AG09309 (cell line): ENCODE results near the gene INTS3.

ENCODE experiments used
- DNase-seq: peaks from one replicate; pipeline ENCODE4 v3.0.0-alpha.2; 2010; ENCODE audit warnings: low read depth
- H3K4me3 ChIP-seq: 2 replicates; pipeline ENCODE4 v1.5.1; 2011; ENCODE audit warnings: mild to moderate bottlenecking, low read depth, low read length, moderate library complexity; ENCODE audit not compliant: control insufficient read depth
- TF ChIP-seq, protein P1 (sequence below): IDR thresholded peaks from 2 replicates; pipeline ENCODE4 v1.5.1; 2011; ENCODE audit warnings: mild to moderate bottlenecking, low read depth, low read length, inconsistent platforms; ENCODE audit not compliant: insufficient read depth, control insufficient read depth; ENCODE audit errors: missing control alignments

Gene INTS3

GRCh38 chr1:153727463-153728304 is at the start of gene INTS3:
INTS3 (plus strand) TSS chr1:153728050; CDS start chr1:153728635, 585 bp downstream.
- peak; percentile 100 for DNase-seq
- H3K4me3 ChIP-seq, result peak within 1 kb of the TSS; percentile 86
- TF ChIP-seq, protein P1, sequence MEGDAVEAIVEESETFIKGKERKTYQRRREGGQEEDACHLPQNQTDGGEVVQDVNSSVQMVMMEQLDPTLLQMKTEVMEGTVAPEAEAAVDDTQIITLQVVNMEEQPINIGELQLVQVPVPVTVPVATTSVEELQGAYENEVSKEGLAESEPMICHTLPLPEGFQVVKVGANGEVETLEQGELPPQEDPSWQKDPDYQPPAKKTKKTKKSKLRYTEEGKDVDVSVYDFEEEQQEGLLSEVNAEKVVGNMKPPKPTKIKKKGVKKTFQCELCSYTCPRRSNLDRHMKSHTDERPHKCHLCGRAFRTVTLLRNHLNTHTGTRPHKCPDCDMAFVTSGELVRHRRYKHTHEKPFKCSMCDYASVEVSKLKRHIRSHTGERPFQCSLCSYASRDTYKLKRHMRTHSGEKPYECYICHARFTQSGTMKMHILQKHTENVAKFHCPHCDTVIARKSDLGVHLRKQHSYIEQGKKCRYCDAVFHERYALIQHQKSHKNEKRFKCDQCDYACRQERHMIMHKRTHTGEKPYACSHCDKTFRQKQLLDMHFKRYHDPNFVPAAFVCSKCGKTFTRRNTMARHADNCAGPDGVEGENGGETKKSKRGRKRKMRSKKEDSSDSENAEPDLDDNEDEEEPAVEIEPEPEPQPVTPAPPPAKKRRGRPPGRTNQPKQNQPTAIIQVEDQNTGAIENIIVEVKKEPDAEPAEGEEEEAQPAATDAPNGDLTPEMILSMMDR, result peak; percentile 20

DNA sequence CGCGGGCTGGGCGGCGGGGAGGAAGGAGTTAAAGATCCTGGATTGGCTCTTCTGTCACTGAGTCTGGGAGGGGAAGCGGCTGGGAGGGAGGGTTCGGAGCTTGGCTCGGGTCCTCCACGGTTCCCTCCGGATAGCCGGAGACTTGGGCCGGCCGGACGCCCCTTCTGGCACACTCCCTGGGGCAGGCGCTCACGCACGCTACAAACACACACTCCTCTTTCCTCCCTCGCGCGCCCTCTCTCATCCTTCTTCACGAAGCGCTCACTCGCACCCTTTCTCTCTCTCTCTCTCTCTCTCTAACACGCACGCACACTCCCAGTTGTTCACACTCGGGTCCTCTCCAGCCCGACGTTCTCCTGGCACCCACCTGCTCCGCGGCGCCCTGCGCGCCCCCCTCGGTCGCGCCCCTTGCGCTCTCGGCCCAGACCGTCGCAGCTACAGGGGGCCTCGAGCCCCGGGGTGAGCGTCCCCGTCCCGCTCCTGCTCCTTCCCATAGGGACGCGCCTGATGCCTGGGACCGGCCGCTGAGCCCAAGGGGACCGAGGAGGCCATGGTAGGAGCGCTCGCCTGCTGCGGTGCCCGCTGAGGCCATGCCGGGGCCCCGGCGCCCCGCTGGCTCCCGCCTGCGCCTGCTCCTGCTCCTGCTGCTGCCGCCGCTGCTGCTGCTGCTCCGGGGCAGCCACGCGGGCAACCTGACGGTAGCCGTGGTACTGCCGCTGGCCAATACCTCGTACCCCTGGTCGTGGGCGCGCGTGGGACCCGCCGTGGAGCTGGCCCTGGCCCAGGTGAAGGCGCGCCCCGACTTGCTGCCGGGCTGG is 49.1 kb upstream of the INTS3 start, which contains the start of gene NPR1:
Gene NPR1, plus strand, starts transcription at position 170 of the 818 bp plus-strand sequence. Its CDS starts 421 bp downstream, at position 591.
- TF ChIP-seq, protein P1, result no peak
- peak within 1 kb of the TSS; percentile 45 for H3K4me3 ChIP-seq
- no peak for DNase-seq

DNA sequence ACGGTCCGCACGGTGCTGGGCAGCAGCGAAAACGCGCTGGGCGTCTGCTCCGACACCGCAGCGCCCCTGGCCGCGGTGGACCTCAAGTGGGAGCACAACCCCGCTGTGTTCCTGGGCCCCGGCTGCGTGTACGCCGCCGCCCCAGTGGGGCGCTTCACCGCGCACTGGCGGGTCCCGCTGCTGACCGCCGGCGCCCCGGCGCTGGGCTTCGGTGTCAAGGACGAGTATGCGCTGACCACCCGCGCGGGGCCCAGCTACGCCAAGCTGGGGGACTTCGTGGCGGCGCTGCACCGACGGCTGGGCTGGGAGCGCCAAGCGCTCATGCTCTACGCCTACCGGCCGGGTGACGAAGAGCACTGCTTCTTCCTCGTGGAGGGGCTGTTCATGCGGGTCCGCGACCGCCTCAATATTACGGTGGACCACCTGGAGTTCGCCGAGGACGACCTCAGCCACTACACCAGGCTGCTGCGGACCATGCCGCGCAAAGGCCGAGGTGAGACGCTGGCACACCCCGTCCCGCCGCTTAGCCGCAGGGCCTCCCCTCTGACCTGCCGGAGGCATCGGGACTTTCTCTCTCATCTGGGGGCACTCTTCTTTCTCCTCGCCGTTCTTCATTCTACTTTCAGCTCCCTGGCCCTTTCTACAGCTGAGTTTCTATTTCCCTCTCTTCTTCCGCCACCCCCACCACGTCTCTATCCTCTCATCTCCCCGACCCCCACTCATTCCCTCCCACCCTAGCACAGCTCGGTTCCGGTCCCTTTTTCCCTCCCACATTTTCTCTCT is 48.3 kb upstream of the INTS3 start:
- TF ChIP-seq, protein P1, result no peak
- no peak overlapping the region for H3K4me3 ChIP-seq
- DNase-seq, result no peak

DNA sequence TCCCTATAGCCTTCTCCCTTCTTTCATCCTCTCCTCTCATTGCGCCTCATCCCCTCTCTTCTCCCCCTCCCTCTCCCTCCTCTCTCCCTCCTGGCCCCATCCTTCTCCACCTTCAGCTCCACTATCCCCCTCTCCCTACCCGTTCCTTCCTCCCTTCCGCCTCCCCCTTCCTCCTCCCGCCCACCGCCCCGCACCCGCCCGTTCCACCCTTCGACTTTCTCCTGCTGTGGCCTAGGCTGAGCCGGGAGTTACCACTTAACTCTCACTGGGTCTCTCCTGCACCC is 47.8 kb upstream of the INTS3 start:
- DNase-seq, result no peak
- no peak overlapping the region for H3K4me3 ChIP-seq
- TF ChIP-seq, protein P1, result no peak

GRCh38 chr1:153682730-153683129 is 45.1 kb upstream of the INTS3 start:
- DNase-seq, result no peak
- TF ChIP-seq, protein P1, result no peak
- no peak overlapping the region for H3K4me3 ChIP-seq

- TF ChIP-seq, protein P1, result no peak
- H3K4me3 ChIP-seq, result no peak overlapping the region
- no peak for DNase-seq
These were observed 44.0 kb upstream of the INTS3 start for GRCh38 chr1:153683854-153684253.
